GM19438 (cell line): ENCODE results near the gene ADAMTS7.
A peak's percentile ranks its signal among the peaks of the same experiment; 100 is the strongest.
"Not testable (repeated sequence)": the region's sequence is repeated elsewhere in the genome, so short reads cannot be mapped to it uniquely, and the experiment has no call there.

ENCODE experiments used
- ATAC-seq: cut with Tn5 transposase; IDR thresholded peaks from one replicate; pipeline ENCODE4 v1.9.1; 2021; ENCODE audit warnings: low read depth; ENCODE audit not compliant: unreplicated experiment

ADAMTS7 gene

DNA sequence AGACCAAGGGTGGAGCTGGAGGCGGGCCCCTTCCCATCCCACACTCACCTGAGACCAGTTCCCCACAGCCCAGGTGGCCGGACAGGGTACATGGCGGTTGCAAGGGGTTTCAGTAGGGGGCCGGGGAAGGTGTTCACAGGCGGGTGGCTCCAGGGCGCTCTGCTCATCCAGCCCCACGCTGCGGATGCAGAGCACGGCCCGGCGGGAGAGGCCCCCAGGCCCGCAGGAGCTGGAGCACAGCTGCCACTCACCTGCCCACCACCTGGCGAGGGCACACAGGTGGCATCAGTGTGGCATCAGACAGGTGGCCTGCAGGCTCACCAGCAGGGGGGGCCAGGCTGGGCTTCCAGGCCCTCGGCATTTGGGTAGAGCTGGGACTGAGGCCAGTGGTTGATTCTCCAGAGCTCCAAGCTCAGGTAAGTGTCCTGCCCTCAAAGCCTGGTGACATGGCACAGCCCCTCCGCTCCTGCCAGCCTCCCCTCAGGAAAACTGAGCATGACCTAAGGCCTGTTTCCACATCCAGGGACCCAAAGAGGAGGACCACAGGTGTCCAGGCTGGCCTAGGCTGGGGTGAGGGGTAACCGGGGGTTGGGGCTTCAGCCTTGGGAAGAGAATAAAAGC, 43.8 kb downstream of the ADAMTS7 start:
- no peak for ATAC-seq

DNA sequence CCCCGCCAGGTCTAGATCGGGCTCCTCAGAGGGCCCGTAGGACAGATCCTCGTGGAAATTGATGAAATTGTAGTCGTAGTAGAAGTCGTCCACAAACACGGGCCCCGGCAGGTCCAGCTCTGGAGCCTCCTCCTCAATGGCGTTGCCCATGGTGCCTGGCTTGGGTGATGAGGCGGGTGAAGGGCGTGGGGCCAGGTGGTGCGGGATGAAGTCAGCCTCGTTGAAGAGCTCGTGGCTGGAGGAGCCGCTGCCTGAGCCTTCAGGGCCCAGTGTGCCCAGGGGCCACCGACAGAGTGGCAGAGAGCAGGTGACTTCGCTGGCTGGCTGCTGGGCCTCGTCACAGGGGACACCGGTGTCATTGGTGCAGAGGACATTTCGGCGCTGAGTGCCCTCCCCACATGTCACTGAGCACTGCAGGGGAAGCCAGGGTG, 44.6 kb downstream of the ADAMTS7 start:
- not testable (repeated sequence) for ATAC-seq

DNA sequence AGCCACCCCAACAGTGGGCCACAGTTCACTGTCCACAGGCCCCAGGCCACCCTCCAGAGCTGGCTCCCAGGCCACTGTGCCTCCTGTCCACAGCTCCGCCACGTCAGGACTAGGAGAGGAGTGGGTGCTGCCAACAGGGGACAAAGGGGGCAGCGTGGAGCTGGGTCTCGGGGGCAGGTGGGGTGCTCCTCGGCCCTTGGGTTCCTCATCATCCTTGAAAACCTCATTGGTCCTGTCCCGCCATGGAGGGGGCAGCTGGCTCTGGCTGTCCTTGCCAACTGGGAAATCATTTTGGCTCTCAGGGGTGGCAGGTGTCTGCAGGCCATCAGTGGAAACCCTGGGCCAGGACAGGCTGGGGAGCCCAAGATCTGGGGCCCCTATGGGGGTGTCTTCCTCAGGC, 45.2 kb downstream of the ADAMTS7 start:
- no peak for ATAC-seq

DNA sequence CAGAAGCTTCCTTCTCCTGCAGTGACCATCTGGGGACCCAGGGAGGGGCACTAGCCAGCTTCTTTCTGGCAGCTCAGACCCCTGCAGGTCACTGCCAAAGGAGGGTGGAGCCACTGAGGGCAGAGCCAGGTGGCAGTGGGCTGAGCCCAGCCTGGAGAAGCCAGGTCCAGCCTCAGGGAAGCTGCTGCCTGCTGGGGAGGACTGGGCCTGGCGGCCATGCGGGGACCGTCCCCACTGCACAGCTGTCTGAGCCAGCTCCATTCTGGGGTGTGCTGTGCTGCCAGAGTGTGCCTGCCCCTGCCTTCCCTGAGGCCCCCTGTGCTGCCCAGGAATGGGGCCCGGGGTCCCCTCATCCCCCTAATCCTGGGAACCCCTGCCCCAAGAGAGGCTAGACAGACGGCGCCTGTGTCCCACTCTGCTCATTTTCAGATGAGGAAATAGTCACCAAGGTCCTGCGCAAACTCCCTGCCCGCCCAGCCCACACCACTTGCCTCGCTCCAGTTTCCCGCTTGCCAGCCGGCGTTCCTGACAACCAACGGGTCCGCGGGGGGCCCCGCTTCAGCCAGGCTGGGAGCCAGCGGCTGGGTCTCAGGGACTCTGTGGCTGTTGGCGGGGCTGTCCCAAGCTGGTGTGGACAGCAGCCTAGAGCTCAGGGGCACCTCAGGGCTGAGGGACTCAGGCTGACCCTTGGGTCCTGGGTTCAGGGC, 46.0 kb downstream of the ADAMTS7 start:
- ATAC-seq, result not testable (repeated sequence)

DNA sequence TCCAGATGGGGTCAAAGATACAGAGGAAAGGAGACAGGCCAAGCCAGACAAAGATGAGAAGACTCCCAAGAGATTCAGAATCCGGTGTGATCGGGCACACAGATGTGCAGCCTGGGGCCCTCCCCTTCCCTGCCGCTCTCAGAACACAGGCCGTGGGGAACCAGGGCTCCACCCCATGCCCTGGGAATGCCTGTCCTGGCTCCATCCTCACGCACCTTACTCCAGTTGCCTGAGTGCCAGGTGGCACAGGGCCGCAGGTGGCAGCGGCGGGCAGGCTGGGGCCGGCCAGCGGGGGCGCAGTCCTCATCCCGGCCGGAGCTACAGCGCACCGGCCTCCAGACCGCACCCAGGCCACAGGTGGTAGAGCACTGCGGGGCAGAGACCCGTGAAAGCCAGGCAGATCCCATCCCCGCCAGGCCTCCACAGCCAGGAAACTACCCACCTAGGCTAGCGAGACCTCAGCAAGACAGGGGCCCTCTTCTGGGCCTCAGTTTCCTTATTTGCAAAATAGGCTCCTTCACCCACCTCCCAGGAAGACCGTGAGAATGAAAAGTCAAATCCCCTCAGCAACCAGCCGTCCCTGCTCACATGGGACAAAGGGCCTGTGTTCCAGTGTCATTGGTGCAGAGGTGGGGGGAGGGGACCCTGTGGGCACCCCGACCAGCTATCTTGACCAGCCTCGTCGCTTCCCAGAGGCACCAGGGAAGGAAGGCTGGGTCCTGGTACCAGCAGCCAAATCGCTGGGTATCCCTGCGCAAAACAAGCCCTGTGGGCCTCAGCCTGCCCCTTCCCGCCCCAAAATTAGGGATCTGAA, 46.7 kb downstream of the ADAMTS7 start:
- ATAC-seq, result not testable (repeated sequence)

DNA sequence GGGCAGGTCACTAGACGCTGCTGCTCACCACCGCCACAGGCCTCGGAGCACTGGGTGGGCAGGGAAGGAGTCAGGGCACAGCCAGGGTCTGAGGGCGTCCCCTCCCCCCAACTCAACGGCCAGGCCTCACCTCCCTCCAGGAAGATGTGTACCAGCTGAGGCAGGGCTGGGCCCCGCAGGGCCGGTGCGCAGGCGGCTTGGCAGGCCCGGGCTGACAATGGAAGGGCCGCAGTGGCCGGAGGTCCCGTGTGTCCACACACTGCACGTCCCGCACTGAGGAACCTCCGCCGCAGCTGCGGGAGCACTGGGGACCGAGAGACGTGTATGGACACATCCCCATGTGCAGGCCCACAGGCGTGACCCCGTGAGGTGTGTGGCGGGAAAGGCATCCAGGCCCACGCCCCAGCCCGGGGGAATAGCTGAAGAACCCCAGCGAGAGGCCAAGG, 47.4 kb downstream of the ADAMTS7 start:
- ATAC-seq, result no peak

DNA sequence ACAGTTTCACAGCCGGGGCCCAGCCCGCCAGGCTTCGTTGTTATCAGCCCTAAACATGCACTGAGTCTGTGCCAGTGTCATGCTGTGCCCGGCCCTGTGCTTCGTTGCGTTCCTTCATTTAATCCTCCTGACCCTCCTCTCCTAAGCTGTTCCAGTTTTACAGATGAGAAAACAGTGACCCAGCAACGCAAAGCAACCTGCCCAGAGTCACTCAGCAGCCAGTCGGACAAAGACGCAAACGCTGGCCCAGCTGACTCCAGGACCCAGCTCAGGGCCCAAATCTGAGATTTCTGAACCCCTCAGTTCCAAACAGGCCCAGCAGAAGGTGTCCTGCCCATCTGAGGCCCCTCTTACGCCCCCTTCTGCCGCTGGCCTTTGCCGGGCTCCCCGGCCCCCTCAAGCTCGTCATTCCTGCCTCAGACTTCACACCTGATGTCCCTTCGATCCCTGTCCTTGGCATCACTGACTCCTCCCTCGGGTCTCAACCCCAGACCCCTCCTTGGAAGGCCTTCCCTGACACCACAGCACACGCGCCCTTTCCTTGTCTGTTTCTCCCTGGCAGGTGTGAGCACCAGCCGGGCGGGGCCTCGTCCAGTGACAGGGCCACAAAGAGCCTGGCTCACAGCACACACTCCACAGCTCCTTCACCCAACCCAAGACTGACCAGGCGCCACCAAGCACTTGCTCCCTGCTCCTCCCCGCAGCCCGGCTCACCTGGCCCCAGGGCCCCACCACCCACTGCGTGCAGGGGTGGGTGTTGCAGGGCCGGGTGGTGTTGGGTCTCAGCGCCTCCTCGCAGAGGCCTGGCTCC, 48.1 kb downstream of the ADAMTS7 start:
- ATAC-seq, result no peak

DNA sequence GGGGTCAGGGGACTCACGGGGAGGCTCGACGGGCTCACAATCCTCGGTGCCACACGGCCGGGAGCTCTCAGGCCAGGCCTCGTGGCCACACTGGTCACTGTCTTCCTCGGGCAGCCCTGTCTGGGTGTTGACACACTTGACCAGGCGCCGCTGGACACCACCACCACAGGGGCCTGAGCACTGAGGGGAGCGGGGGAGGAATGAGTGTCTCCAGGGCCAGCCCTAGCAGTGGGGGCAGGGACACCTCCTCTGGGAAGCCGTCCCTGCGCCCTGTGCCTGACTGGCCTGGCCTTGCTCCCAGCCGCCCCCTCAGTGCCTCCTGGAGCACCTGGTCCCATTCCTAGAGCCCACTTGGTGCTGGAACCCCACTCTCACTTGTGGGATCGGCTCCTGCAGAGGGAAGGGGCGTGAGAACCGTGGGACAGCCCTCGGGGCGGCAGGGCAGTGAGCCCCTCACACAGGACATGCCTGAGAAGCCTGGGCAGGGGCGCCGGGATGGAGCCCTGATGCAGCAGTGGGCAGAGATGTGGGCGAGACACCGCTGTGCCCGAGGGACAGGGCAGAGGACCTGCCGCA, 48.8 kb downstream of the ADAMTS7 start:
- not testable (repeated sequence) for ATAC-seq

DNA sequence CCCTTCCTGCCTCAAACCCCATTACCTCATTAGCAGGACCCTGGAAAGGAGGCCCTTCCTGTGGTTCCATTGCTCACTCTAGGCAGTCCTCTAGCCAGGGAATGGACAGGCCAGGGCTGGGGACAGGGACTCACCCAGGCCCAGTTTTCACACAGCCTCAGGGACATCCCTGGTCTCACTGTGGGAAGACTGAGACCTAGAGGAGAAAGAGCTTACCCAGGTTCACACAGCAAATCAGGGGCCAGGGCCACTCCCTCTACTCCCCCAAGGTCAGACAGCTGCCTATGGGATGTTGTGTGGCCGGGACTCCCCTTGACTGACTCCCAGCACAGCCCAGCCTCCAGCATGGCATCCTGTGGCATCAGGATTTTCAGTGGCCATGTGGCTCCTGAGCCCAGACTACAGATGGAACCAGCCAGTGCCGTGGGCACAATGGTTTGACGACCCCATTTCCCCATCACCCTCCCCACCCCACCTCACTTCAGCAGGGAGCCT, 49.3 kb downstream of the ADAMTS7 start:
- ATAC-seq, result no peak

DNA sequence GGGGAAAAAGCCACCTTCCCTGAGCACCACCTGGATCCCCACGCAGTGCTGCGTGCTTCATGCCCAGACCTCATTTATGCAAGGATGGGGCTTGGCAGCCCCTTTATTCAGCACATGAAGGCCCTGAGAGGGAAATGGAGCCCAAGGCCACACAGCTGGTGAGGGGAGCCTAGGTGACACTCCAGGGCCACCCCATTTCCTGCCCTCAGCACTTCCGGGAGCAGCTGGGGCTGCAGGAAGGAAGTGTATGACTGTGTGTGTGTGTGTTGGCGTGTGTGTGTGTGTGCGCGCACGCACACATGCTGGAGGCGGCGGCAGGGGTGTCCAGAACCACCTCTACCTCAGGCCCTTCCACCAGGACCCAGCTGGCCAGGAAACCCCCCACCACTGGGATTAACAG, 49.8 kb downstream of the ADAMTS7 start:
- peak; percentile 32 for ATAC-seq

DNA sequence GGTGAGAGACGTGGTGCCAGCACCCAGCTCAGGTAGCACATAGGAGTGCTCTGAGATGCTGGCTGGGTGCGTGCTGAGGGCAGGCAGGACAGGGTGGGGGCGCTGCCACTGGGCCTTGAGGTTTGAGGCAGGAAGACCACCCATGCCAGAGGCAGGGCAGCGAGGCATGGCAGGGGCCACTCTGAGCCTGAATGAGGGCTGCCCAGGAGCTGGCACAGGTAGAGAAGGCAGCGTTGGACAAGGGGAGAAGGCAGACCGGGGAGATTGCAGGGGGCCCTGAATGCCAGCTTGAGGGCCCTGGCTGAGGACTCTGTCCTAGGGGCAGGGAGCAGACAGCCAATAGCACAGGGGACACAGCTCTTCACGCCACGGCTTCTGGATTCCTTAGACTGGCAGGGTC, 50.2 kb downstream of the ADAMTS7 start:
- ATAC-seq, result no peak

DNA sequence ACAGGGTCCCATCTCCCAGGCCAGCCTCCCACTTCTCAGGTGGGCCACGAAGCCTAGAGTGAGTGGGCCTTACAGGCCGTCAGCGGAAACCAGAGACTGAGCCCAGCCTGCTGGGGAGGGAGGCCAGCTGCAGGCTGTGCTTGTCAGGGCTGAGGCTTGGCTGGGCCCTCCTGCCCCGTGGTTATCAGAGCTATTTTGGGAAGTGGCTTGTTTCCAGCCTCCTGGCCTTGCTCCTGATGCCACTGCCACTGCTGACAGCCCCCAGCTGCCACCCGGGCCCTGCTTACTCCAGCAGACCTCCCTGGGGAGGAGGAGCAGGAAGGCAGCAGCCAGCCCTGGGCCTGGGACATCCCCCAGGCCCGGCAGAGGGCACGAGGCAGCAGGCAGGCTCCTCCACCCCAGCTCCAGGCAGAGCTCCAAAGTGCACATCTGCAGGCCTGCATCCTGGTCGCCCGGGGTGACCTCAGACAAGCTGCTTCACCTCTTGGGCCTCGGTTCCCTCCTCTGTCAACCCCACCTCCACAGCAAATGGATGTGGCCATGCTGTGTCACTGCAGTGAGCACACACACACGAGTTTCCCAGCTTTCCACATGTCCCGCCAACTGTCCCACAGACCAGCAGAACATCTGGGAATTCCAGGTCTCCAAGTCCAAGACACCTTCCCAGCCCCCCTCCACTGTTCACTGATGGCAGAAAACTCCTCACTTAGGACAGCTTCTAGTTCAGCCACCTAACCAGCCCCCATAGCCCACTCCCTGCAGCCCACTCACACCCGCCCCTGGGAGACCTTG, 51.0 kb downstream of the ADAMTS7 start:
- not testable (repeated sequence) for ATAC-seq

DNA sequence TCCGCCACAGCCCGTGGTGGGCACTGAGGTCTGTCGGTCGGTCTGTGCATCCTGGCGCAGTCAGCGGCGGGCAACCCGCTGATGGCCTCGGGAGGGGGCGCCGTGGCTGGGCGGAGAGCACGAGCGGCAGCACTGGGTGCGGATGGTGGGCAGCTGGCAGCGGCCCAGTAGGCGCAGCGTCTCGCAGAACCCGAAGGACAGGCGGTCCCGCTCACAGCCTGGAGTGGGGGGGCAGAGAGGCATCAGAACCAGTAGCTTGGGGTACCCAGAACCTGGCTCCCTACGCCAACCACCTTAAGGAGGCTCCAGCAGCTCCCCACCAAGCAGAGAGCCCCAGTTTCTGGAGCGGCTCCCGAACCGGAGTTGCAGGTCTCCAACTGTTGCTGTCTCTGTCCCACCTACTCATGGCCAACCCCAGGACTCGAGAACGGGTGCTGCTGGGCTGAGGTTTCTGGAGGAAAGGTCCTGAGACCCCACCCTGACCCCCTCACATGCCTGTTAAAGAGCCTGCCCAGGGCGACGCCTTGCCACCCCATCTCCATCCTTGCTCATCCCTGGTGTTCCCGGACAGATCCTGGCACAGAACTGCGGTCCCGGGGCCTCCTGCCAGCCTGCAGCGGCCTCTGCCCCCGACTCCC, 51.8 kb downstream of the ADAMTS7 start:
- ATAC-seq, result not testable (repeated sequence)

DNA sequence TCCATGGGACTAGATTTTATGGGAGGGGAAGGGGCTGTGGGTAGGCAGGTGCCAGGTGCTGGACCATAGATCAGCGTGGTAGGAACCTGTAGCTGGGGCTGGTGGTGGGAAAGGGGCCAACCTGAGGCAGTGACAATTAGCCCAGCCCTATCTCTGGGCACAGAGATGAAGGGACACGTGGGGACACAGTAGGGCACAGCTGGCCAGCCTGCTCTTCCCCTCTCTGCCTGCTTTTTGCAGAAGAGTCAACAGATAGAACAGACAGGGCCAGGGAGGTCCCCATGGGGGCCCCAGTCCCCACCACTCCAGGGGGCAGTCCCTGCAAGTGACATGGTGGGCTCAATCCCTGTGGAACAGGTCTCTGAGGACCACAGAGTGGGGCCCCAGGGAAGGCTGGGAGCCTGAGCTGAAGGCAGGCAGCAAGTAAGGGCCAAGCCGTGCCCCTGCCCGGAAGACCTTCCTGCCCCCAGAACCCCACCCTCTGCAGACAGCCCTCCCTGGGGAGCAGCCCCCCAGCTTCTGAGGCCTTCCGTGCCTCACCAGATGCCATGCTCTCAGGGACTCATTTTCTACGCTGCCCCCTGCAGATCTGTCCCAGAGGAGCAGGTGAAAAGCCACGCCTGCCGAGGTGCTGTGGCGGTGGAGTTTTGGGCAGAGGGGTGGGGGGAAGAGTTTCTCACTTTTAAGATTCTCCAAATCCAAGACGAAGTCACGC, 52.6 kb downstream of the ADAMTS7 start:
- ATAC-seq, result not testable (repeated sequence)

DNA sequence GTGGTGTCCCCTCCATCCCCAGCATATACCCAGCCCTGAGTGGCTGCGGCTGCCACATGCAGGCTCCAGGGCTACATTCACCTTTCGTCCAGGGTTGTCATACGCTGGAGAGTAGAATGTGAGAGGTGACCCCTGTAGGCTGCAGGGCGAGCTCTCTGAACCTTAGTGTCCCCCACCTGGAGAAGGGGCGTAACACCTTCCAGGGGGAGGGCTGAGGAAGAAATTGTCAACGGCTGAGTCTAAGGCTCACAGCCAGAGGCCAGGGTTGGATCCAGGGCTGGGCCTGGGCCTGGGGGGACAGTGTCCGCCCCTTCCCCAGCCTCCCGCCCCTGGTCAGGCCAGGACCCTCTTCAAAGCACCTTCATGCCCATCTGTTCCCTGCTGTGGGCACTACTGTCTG, 53.2 kb downstream of the ADAMTS7 start:
- ATAC-seq, result not testable (repeated sequence)

DNA sequence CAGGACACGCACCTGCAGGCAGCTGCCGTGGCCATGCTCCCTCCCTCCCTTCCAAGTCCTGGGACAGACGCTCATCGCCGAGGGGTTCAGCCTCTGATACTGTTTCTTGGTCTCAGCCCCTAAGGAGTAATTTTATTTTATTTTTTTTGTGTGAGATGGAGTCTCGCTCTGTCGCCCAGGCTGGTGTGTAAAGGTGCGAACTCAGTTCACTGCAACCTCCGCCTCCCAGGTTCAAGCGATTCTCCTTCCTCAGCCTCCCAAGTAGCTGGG, 53.7 kb downstream of the ADAMTS7 start:
- no peak for ATAC-seq

DNA sequence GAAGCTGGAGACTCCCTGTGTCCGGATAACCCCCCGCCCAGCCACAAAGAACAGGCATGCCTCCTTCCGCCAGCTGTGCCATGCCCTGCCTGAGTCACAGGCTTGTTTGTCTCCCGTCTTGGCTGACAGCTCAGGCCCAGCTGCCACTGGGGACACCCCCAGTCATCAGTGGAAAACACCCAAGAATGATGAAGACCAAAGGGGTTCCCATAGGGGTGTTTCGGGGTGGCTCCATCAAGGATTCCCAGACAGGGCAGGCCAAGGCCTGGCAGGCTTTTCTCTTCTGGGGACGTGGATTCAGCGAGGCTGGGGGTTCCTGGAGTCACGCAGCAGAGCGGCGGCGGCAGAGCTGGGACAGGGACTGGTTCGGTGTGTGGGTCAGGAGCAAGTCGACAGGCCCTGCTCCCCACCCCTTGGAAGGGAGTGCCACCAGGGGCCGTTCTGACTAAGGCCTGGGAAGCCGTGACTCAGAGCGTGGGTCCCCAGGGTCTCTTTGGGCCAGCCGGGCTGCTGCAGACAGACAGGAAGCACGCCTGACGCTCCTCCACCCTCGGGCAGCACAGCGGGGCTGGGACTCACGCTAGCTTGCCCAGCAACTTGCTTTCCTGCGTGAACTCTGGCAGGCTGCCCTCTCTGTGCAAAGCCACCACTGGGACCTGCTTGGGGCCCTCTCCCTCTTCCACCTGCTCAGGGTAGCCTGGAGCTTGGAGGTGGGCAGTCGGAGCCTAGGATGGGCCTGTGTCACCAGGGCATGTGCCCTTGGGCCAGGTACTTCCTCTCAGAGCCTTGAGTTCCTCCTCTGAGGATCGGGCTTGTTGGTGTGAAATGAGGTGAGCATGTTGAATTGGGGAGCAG, 54.3 kb downstream of the ADAMTS7 start:
- ATAC-seq, result peak; percentile 55
